HepG2 (cell line): ENCODE data around the gene CD80. TPM values are rescaled to one million over a fixed set of nuclear protein-coding genes. Genes with fewer than 3 reads are reported as not detected.
A peak's percentile ranks its signal among the peaks of the same experiment; 100 is the strongest.
"Not testable (repeated sequence)": the region's sequence is repeated elsewhere in the genome, so short reads cannot be mapped to it uniquely, and the experiment has no call there.

Experiments used
- ATAC-seq: fragments of 200-7000 bp; cut with Tn5 transposase; 3 replicates; pipeline ENCODE4 v1.9.1; 2020; ENCODE audit warnings: mild to moderate bottlenecking, moderate library complexity
- BruUV-seq: library from RNA; stranded (reverse); fragments of 400-500 nt; replicated peaks from 2 replicates; lab custom pipeline; 2021; lab: Mats Ljungman, UMichigan
- CTCF ChIA-PET: fragments of 300-600 bp; formaldehyde crosslinking; extraction: SDS; loops from one replicate; lab custom pipeline; 2021; ENCODE audit warnings: low total read pairs, inconsistent platforms, low intra/inter-chr PET ratio; lab: Yijun Ruan, JAX
- POLR2A ChIA-PET: fragments of 350-600 bp; sonication (Branson Sonifier 250); formaldehyde crosslinking; loops from one replicate; lab custom pipeline; 2020; ENCODE audit warnings: antibody characterized with exemption, inconsistent platforms; lab: Yijun Ruan, JAX
- DNase-seq: peaks from one replicate; pipeline ENCODE4 v3.0.0-alpha.2; 2015; ENCODE audit warnings: low spot score
- FAIRE-seq: peaks from 3 replicates; lab custom pipeline; 2011; peaks lifted over from hg19 to GRCh38; lab: Jason Lieb, UNC
- H2AFZ ChIP-seq: one replicate; pipeline ENCODE4 v1.6.1; 2011; ENCODE audit warnings: low read length, inconsistent platforms
- H3K27ac ChIP-seq: fragments of 300-600 bp; 3 replicates; pipeline ENCODE4 v1.8.0; 2011; ENCODE audit warnings: mixed run types, mild to moderate bottlenecking, mixed read lengths, low read length, inconsistent platforms; ENCODE audit not compliant: insufficient read depth; ENCODE audit errors: extremely low read length
- H3K27me3 ChIP-seq, 2 experiments: fragments of 200-600 bp in 1 of 2; 2 replicates in 1 of 2; 3 replicates in 1 of 2; pipeline versions ENCODE4 v1.6.0 to v1.8.0; 2011; ENCODE audit warnings: low read length in 2 of 2, mild to moderate bottlenecking in 2 of 2, moderate library complexity in 2 of 2, inconsistent platforms in 1 of 2; ENCODE audit not compliant: insufficient read depth in 2 of 2, control insufficient read depth in 1 of 2
- H3K36me3 ChIP-seq, 2 experiments: fragments of 200-600 bp in 1 of 2; replicated peaks in 1 of 2; 2 replicates in 1 of 2; 3 replicates in 1 of 2; pipeline versions ENCODE4 v1.5.1 to v1.8.0; 2011; ENCODE audit warnings: low read length in 2 of 2, inconsistent platforms in 1 of 2; ENCODE audit not compliant: insufficient read depth in 2 of 2, control insufficient read depth in 1 of 2
- H3K4me1 ChIP-seq: 2 replicates; pipeline ENCODE4 v1.5.1; 2012; ENCODE audit warnings: low read length, inconsistent platforms; ENCODE audit not compliant: insufficient read depth
- H3K4me2 ChIP-seq: 2 replicates; pipeline ENCODE4 v1.6.0; 2011; ENCODE audit warnings: low read depth, low read length, inconsistent platforms
- H3K4me3 ChIP-seq, 3 experiments: fragments of 200-600 bp in 1 of 3; sonication (generic), shearing (Covaris generic) in 1 of 3; replicated peaks in 1 of 3; 2 replicates each; pipeline ENCODE4 v1.5.1; 2011 to 2016; ENCODE audit warnings: low read length in 3 of 3, inconsistent platforms in 2 of 3, low read depth in 2 of 3, mild to moderate bottlenecking in 2 of 3, control low read depth in 1 of 3, mixed read lengths in 1 of 3; ENCODE audit not compliant: insufficient read depth in 1 of 3
- H3K79me2 ChIP-seq: one replicate; pipeline ENCODE4 v1.6.1; 2011; ENCODE audit warnings: low read length, inconsistent platforms; ENCODE audit not compliant: insufficient read depth
- H3K9ac ChIP-seq: 2 replicates; pipeline ENCODE4 v1.6.0; 2011; ENCODE audit warnings: mild to moderate bottlenecking, low read depth, low read length, inconsistent platforms; ENCODE audit not compliant: insufficient read depth
- H3K9me3 ChIP-seq: 2 replicates; pipeline ENCODE4 v1.5.1; 2012; ENCODE audit warnings: mild to moderate bottlenecking, low read length
- H4K20me1 ChIP-seq: 2 replicates; pipeline ENCODE4 v1.6.0; 2011; ENCODE audit warnings: inconsistent platforms, mild to moderate bottlenecking, low read length, moderate library complexity; ENCODE audit not compliant: insufficient read depth
- HNRNPK ChIP-seq: fragments of 200-400 bp; formaldehyde crosslinking; IDR thresholded peaks from 2 replicates; pipeline ENCODE4 v1.6.1; 2018; ENCODE audit warnings: low read length, low read depth, moderate library complexity, mild to moderate bottlenecking; ENCODE audit not compliant: poor library complexity, severe bottlenecking
- YEATS2 ChIP-seq: sonication (generic); formaldehyde crosslinking; IDR thresholded peaks from 2 replicates; pipeline ENCODE4 v1.4.0; 2020; ENCODE audit warnings: missing genetic modification reagents, borderline replicate concordance
- ZSCAN12 ChIP-seq: sonication (generic); formaldehyde crosslinking; IDR thresholded peaks from 2 replicates; pipeline ENCODE4 v1.9.0; 2021; ENCODE audit warnings: mild to moderate bottlenecking, missing genetic modification reagents
- WGBS: methylation state at CpG from one replicate; pipeline ENCODE4 v1.1.6; 2017; ENCODE audit warnings: low lambda C conversion rate; 5-methylcytosine and 5-hydroxymethylcytosine counted together
- in situ Hi-C: cut with HindIII; loops from 2 replicates; pipeline ENCODE4 v1.10.0; 2017; ENCODE audit warnings: low pct_unique_long_range_greater_than_20kb; ENCODE audit not compliant: extremely low pct_ligation_motif_present
- intact Hi-C: fragments of 100-400 bp; cut with micrococcal nuclease; formaldehyde crosslinking; loops from one replicate; pipeline ENCODE4 v1.10.0; 2022; ENCODE audit not compliant: unreplicated experiment
- polyA plus RNA-seq, 8 experiments: library from polyadenylated mRNA; depleted of rRNA in 3 of 8; stranded (reverse) in 7 of 8; unstranded in 1 of 8; fragments of >200 nt; fragmentation: Illumina TruSeq in 4 of 8; extraction: Trizol in 4 of 8; gene quantifications; 2 replicates each; pipeline versions ENCODE4 v1.2.1 to v1.2.3, GENCODE V29; 2011 to 2016; ENCODE audit warnings: low read depth in 4 of 8, missing spikeins in 1 of 8, mixed read lengths in 1 of 8; ENCODE audit not compliant: insufficient read depth in 1 of 8
- total RNA-seq, 5 experiments: library from RNA; depleted of rRNA; stranded (reverse); fragments of >200 nt; fragmentation: Illumina TruSeq; extraction: Trizol; gene quantifications; 2 replicates each; pipeline ENCODE4 v1.2.3, GENCODE V29; 2016; ENCODE audit warnings: low read depth in 1 of 5
- TF ChIP-seq, protein P1 (sequence below): sonication (generic); formaldehyde crosslinking; IDR thresholded peaks from 2 replicates; pipeline ENCODE4 v1.9.0; 2021; ENCODE audit warnings: mild to moderate bottlenecking, missing genetic modification reagents

Gene CD80
- total and polyA plus RNA-seq, 2 of the 13 experiments (the other 11 are each of a cell fraction or from before 2014, with no cell fraction given) = not detected

DNA sequence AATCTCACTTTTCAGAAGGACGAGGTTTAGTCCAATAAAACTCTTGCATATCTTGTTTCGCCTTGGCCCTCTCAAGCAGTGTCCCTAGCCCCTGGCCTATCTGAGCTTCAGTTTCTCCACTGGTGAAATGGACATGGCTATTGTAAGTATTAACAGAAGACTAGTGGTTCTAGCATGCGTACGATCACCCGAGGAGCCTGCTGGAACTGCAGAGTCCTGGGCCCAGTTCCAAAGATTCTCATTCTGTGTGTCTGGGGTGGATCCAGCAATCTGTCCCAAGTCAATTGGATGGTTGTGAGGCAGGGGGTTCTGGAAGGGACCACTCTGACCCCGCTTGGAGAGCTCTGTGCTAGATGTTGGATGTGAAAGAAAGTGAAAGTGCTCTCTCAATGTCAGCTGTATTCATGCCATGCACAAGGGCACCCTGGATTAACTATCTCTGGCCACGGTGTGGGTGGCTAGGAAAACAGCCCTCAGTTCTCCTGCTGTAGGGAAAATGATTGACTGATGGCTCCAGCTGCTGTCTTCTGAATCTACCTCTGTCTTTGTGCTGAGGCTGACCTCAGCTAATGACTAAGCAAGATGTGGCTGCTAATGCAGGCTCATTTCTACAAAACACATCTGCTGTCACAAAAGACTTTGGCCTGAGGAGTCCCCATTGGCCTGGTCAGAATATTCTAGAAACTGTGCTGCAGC, 36.4 kb upstream of the CD80 start:
- Histone ChIP-seq H3K27me3 (no peaks in the 10 kb centered on the region; a peak in 1 of 5 replicates), H2AFZ (peak overlapping the region; percentile 37), H3K36me3 (no peaks in the 10 kb centered on the region), H3K9ac (peak overlapping the region; percentile 40), H3K9me3 (peaks cover 2% of the 10 kb centered on the region; the same call in 1 of the 2 replicates), H3K4me3 (peak overlapping the region; percentile 42 to 59 (median 54); a peak in 5 of 6 replicates), H3K27ac (no peak overlapping the region), H4K20me1 (no peaks in the 10 kb centered on the region), H3K4me2 (peak overlapping the region; percentile 72), H3K4me1 (peaks cover 21% of the 10 kb centered on the region; the same call in 1 of the 2 replicates), H3K79me2 (no peaks in the 10 kb centered on the region)
- intact Hi-C loops = no loop called here
- FAIRE-seq = no peak
- 34% methylated on average over 6 of the region's 7 CpGs for WGBS
- no TSS peak for BruUV-seq
- in situ Hi-C loops = no loop called here
- no peak for DNase-seq
- ChIA-PET POLR2A (no interaction called here), CTCF (no interaction called here)
- peak; percentile 62 for ATAC-seq
- TF ChIP-seq, protein P1, sequence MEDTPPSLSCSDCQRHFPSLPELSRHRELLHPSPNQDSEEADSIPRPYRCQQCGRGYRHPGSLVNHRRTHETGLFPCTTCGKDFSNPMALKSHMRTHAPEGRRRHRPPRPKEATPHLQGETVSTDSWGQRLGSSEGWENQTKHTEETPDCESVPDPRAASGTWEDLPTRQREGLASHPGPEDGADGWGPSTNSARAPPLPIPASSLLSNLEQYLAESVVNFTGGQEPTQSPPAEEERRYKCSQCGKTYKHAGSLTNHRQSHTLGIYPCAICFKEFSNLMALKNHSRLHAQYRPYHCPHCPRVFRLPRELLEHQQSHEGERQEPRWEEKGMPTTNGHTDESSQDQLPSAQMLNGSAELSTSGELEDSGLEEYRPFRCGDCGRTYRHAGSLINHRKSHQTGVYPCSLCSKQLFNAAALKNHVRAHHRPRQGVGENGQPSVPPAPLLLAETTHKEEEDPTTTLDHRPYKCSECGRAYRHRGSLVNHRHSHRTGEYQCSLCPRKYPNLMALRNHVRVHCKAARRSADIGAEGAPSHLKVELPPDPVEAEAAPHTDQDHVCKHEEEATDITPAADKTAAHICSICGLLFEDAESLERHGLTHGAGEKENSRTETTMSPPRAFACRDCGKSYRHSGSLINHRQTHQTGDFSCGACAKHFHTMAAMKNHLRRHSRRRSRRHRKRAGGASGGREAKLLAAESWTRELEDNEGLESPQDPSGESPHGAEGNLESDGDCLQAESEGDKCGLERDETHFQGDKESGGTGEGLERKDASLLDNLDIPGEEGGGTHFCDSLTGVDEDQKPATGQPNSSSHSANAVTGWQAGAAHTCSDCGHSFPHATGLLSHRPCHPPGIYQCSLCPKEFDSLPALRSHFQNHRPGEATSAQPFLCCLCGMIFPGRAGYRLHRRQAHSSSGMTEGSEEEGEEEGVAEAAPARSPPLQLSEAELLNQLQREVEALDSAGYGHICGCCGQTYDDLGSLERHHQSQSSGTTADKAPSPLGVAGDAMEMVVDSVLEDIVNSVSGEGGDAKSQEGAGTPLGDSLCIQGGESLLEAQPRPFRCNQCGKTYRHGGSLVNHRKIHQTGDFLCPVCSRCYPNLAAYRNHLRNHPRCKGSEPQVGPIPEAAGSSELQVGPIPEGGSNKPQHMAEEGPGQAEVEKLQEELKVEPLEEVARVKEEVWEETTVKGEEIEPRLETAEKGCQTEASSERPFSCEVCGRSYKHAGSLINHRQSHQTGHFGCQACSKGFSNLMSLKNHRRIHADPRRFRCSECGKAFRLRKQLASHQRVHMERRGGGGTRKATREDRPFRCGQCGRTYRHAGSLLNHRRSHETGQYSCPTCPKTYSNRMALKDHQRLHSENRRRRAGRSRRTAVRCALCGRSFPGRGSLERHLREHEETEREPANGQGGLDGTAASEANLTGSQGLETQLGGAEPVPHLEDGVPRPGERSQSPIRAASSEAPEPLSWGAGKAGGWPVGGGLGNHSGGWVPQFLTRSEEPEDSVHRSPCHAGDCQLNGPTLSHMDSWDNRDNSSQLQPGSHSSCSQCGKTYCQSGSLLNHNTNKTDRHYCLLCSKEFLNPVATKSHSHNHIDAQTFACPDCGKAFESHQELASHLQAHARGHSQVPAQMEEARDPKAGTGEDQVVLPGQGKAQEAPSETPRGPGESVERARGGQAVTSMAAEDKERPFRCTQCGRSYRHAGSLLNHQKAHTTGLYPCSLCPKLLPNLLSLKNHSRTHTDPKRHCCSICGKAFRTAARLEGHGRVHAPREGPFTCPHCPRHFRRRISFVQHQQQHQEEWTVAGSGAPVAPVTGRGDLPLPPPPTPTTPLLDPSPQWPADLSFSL (CRISPR knock-in tag) = no peak
- no peak for TF ChIP-seq YEATS2
- no peak for TF ChIP-seq ZSCAN12 (CRISPR knock-in tag)
- no peak for TF ChIP-seq HNRNPK

DNA sequence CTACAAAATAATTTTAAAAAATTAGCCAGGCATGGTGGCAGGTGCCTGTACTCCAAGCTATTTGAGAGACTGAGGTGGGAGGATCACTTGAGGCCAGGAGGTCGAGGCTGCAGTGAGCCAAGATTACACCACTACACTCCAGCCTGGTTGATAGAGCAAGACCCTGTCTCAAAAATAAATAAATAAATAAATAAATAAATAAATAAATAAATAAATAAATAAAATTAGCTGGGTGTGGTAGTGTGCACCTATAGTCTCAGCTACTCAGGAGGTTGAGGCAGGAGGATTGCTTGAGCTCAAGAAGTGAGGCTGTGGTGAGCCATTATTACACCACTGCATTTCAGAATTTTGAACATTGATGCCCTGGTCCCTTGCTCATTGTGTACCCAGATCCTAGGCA, 35.5 kb upstream of the CD80 start:
- H3K27ac ChIP-seq, H3K9me3 ChIP-seq, H3K79me2 ChIP-seq, FAIRE-seq, H3K27me3 ChIP-seq, POLR2A ChIA-PET, DNase-seq, H3K9ac ChIP-seq, H2AFZ ChIP-seq, H3K36me3 ChIP-seq, intact Hi-C loops, CTCF ChIA-PET, ATAC-seq, BruUV-seq, in situ Hi-C loops, H3K4me3 ChIP-seq, H4K20me1 ChIP-seq: not testable (repeated sequence)
- WGBS = 0% methylated on average over 1 of the region's 1 CpG
- H3K4me2 ChIP-seq = peak overlapping the region; percentile 72
- peaks cover 21% of the 10 kb centered on the region; the same call in 1 of the 2 replicates for H3K4me1 ChIP-seq
